GM21529 (cell line): ENCODE data around the gene ANKRD16.
"Not testable (repeated sequence)": the region's sequence is repeated elsewhere in the genome, so short reads cannot be mapped to it uniquely, and the experiment has no call there.

ENCODE experiments used
- ATAC-seq: cut with Tn5 transposase; IDR thresholded peaks from one replicate; pipeline ENCODE4 v1.9.1; 2021; ENCODE audit not compliant: unreplicated experiment

The ANKRD16 gene

DNA sequence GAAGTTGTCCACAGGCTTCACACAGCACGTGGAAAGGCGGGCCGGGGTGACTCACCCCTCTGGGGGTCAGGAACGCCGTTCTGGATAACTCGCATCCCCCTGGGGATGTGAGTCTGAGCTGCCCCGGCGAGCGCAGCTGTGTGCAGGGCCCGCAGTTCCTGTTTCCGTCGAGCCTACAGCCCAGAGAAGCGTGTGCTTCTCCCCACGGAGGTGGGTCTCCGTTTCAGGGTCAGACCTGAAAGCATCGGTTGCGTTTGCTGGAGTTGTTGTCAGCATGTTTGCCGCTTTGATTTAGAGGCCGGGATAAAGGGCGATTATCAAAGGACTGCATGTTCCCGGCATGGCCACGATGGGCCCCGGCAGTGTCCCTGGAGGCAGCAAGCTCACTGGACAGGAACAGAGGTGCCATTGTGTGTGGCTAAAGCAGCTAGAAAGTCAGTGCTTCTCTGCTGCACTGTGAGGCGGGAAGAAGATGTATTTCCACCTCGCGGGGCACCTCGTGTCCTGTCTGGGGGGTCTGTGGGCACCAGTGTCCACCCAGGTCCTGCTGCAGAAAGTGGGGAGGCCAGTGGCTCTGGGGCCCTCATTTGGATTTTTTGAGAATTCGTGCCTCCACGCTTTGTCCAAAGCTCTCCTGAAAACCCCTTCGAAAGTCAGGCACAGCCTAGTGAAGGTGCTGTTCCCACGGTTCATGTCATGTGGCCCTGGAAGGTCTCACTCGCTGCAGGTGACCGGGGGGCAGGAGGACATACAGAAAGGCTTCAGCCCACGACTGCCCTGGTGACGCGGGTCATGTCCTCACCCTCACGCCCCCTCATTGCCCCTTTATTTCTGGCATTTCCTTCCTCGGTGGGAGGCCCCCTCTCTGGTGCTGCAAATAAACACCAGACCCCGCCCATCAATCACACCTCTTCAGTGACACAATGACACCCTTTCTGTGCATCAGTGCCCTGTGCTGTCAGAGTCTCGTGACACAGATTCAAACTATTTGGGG is 49.1 kb downstream of the ANKRD16 start:
- ATAC-seq = peak; percentile 82

DNA sequence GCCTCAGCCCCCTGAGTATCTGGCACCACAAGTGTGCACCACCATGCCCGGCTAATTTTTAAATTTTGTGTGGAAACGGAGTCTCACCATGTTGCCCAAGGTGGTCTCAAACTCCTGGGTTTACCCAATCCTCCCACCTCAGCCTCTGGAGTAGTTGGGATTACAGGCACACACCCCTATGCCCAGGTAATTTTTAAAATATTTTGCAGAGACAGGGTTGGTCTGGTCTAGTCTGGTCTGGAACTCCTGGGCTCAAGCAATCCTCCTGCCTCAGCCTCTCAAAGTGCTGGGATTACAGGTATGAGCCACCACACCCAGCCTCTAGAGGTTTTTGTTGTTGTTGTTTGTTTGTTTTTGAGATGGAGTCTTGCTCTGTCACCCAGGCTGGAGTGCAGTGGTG is 53.5 kb downstream of the ANKRD16 start:
- ATAC-seq = not testable (repeated sequence)

GRCh38 chr10:5835446-5836095 is 54.1 kb downstream of the ANKRD16 start:
- ATAC-seq = no peak

GRCh38 chr10:5833814-5834213 is 55.9 kb downstream of the ANKRD16 start:
- ATAC-seq = no peak

DNA sequence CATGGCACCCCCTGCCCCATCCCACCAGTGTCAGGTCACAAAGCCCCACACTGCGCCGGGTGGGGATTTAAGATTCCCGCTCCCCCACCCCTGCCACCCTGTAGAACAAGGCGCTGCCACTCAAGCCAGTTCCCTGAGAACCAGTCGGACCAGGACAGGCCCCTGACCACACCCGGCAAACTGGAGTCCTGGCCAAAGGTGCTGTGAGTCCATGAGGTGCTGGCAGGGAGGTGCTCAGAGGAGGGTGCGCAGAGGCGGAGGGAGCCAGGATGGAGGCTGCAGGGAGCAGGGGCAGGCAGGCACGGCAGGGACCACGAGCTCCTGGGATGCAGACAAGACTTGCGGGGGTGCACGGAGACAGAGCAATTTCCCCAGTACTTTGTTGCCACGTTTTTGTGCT is 56.7 kb downstream of the ANKRD16 start:
- no peak for ATAC-seq

GRCh38 chr10:5831446-5831782 is 58.3 kb downstream of the ANKRD16 start:
- no peak for ATAC-seq

DNA sequence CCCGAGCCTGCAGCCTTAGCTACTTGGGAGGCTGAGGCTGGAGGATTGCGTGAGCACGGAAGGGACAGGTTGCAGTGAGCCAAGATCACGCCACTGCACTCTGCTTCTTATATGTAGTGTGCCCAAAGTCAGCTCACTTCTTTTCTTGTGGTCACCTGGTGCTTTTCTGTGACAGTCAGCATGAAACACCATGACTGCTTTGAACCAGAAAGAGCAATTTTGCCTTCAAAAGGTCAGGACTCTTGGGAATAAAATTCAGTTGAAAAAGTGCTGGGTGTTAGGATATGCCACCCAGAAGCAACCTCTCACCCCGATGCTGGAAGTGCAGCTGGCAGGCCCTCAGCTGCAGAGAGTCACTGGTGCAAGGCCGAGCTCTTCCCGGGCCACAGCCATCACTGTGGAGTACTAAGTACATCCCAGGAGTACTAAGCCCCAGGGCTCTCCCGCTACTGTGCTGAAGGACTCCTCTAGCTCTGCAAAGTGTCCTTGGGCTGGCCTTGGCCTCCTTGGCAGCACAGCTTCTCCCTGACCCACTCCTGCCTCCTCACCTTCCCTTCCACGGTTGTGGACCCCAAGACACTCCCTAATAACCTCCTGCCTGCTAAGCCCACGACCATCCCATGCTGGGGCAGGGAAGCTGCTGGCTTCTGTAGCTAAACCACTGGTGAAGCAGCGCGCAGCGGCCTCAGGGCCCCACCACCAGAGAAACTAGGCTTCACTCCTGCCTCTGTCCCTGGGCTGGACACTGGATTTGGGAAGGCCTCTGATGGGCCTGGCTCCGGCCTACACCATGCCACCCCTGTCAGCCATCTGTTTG is 58.9 kb downstream of the ANKRD16 start:
- ATAC-seq = no peak

GRCh38 chr10:5829267-5829666 is 60.4 kb downstream of the ANKRD16 start:
- no peak for ATAC-seq

- ATAC-seq = no peak
Observed at GRCh38 chr10:5828725-5829124, 61.0 kb downstream of the ANKRD16 start.

- ATAC-seq = no peak
Observed at GRCh38 chr10:5827841-5828240, 61.9 kb downstream of the ANKRD16 start.

GRCh38 chr10:5826511-5826910 is 63.2 kb downstream of the ANKRD16 start:
- ATAC-seq = not testable (repeated sequence)

GRCh38 chr10:5818894-5819293 is 70.8 kb downstream of the ANKRD16 start:
- ATAC-seq = peak; percentile 43

DNA sequence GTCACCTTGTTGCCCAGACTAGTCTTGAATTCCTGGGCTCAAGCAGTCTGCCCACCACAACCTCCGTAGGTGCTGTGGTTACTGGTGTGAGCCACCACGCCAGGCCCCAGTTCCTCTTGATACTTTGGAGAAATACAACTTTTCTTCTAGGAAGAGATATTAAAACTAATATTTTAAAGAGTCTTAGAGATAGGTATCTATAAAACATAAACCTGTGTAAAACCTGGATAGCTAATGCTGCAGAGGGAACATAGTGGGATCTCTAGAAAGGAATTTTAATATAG is 71.7 kb downstream of the ANKRD16 start:
- no peak for ATAC-seq

GRCh38 chr10:5817322-5818047 is 72.2 kb downstream of the ANKRD16 start:
- peak; percentile 18 for ATAC-seq

DNA sequence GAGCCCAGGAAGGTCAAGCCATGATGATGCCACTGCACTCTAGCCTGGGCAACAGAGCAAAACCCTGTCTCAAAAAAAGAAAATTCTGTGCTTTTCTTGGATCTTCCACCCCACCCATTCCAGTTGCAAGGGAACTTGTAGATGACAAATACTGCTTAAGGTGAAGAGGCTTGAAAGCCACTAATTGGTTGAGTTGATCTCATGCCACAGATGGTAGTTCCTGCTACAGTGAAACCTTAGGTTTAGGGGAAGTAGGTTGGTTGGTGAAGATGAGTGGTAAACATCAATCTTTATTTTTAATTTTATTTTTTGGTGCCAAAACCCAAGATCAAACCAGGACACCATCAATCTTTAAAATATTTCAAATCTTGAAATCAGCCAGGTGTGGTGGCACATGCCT is 73.5 kb downstream of the ANKRD16 start:
- ATAC-seq = no peak

DNA sequence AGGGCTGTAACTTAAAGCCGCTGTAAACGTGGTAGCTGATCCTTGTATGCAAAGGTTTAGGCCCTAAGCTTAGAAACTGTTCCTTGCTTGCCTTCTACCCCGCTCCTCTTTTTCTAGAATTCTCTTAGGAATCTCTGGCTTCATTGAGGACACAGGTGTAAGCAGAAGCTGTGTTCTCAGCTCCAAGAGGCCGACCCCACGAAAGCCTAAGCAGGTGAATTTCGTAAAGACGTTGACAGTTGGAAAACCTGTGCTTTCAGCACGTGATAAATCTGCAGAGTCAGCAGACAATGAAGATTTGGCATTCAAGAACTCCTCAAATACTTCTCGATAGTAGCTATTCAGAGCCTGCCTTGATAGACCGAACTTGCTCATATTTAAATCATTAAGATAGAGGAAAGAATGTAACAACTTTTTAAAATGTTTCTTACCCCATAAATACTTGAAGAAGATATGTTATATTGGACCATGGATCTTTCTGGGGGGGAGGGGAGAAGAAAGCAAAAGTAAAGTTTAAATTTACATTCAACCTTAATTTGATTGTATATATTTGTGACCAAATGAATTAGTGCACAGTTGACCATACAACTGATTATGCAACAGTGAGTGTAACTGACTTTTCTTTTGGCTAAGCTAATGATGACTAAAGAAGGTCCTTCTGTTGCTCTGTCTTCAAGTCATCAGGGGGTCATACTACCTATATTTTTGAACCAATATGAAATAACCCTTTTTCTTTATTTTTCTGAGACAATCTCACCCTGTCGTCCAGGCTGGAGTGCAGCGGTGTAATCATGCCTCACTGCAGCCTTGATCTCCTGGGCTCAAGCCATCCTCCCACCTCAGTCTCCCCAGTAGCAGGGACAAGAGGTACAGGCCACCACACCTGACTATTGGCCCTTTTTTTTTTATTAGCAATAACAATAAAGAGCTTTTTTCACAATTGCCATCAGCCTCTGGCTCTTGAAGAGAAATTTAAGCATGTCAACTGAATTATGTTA is 75.3 kb downstream of the ANKRD16 start:
- no peak for ATAC-seq

DNA sequence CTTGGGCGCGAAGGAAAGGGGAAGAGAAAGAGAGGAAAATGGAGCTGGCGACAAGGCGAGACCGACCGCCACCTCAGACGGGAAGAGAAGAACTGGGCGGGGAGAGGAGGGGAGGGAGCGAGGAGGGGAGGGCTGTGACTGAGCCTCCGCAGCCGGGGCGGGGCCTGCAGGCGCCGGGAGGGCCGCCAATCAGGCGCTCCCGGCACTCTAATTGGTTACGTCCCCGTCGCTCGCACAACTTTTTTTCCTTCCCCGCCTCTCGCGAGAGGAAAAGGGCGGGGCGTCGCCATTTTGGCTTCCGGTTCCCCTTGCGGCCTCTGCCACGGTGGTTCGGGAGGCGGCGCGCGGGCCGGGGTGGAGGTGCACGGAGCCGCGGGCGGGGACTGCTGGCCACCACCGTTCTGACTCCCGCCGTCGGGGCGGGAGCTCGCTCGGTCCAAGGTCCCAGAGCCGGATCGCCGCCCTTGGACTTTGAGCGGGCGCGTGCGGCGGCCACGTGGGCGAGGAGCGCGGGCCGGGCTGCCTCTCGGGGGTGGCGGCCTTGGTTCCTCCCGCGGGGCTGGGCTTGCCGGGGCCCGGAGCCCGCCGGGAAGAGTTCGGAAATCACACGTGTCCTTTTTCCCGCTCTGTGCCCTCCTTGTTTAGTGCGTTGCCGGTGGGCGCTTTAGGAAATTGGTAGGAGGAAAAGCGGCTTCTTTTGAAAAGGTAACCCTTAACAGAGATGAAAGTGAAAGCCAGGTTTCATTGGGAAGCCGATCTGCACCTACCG is 76.2 kb downstream of the ANKRD16 start, which contains the start of gene GDI2:
Gene GDI2, minus strand, starts transcription at position 94 of the 769 bp plus-strand sequence. CDS start 176 bp downstream, outside the sequence.
- peak; percentile 73 for ATAC-seq

- peak; percentile 21 for ATAC-seq
Observed at GRCh38 chr10:5813091-5813340, 76.7 kb downstream of the ANKRD16 start.
